Testis (tissue), 3 donors: ENCODE measurements around the gene TSACC. TPM values are rescaled to one million over a fixed set of nuclear protein-coding genes. Genes with fewer than 3 reads are reported as not detected.

ENCODE experiments used
- DNase-seq: peaks from one replicate; pipeline ENCODE4 v3.0.0-alpha.2; 2019
- H3K27ac ChIP-seq, 2 donors: fragments of 200-600 bp; sonication (generic); one replicate each; pipeline ENCODE4 v1.5.1; 2019
- H3K27me3 ChIP-seq: fragments of 200-600 bp; sonication (generic); one replicate; pipeline ENCODE4 v1.5.1; 2019
- H3K36me3 ChIP-seq: fragments of 200-600 bp; sonication (generic); one replicate; pipeline ENCODE4 v1.5.1; 2017; ENCODE audit warnings: low read depth; ENCODE audit errors: missing control alignments
- H3K4me1 ChIP-seq: fragments of 200-600 bp; sonication (generic); one replicate; pipeline ENCODE4 v1.5.1; 2019
- H3K4me3 ChIP-seq, 2 donors: fragments of 200-600 bp; sonication (generic); one replicate each; pipeline ENCODE4 v1.5.1; 2017 to 2019
- H3K9me3 ChIP-seq: fragments of 200-600 bp; sonication (generic); one replicate; pipeline ENCODE4 v1.5.1; 2017
- CTCF ChIP-seq, 3 experiments: fragments of 450-650 bp in 2 of 3; fragments of 200-600 bp in 1 of 3; sonication (generic) in 1 of 3; IDR thresholded peaks; one replicate each; pipeline ENCODE4 v1.5.1; 2016 to 2019; ENCODE audit warnings: antibody characterized with exemption in 3 of 3, mild to moderate bottlenecking in 2 of 3, moderate library complexity in 1 of 3
- POLR2A ChIP-seq: fragments of 450-650 bp; IDR thresholded peaks from one replicate; pipeline ENCODE4 v1.6.1; 2017; ENCODE audit warnings: antibody characterized with exemption, mild to moderate bottlenecking, moderate library complexity
- WGBS, 2 donors: methylation state at CpG; one replicate each; pipeline ENCODE4 v1.1.5; 2018; 5-methylcytosine and 5-hydroxymethylcytosine counted together
- intact Hi-C: fragments of 100-400 bp; cut with DNase I; formaldehyde crosslinking; loops from one replicate; pipeline ENCODE4 v1.15.1; 2023; ENCODE audit warnings: low total_unique reads
- polyA plus RNA-seq: library from polyadenylated mRNA; stranded (reverse); fragments of 350-450 nt; fragmentation: Illumina TruSeq; extraction: RNeasy Lipid Tissue Mini Kit (QIAGEN cat#74804); gene quantifications from one replicate; pipeline ENCODE4 v1.2.3, GENCODE V29; 2014; ENCODE audit warnings: low read depth, low replicate concordance; ENCODE audit not compliant: insufficient read depth
- total RNA-seq, 2 donors: library from RNA; depleted of rRNA; stranded (reverse); fragments of >200 nt; gene quantifications; one replicate each; pipeline ENCODE4 v1.2.3, GENCODE V29; 2016

The TSACC gene
- total and polyA plus RNA-seq, 3 donors from 2014 or later = 354 to 1,814 (median 748) TPM

DNA sequence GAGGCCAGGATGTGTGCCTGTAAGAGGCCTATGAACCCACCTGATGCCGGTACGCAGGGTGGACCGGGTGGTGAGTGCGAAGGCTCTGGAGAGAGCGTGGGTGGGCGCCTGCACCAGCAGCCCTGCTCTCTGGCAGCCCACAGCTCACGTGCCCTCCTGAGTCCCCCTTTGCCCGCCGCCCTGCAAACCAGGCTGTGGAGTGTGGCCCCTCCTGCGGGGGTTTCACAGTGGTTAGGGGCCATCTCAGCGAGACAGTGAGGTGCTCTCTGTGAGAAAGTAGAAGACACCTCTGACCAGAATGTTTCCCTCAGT is 53.0 kb downstream of the TSACC start:
- no peaks in the 10 kb centered on the region for H3K36me3 ChIP-seq
- DNase-seq = no peak
- WGBS, 2 donors = 88 to 96% methylated on average over 9 to 11 of the region's 11 CpGs
- intact Hi-C loops = no loop called here
- H3K27me3 ChIP-seq = no peaks in the 10 kb centered on the region
- H3K4me3 ChIP-seq = no peak overlapping the region
- TF ChIP-seq CTCF (IDR thresholded peaks at IDR 0.05) = no peak
- TF ChIP-seq POLR2A = no peak
- H3K27ac ChIP-seq = no peak overlapping the region
- H3K4me1 ChIP-seq = no peaks in the 10 kb centered on the region
- no peaks in the 10 kb centered on the region for H3K9me3 ChIP-seq

DNA sequence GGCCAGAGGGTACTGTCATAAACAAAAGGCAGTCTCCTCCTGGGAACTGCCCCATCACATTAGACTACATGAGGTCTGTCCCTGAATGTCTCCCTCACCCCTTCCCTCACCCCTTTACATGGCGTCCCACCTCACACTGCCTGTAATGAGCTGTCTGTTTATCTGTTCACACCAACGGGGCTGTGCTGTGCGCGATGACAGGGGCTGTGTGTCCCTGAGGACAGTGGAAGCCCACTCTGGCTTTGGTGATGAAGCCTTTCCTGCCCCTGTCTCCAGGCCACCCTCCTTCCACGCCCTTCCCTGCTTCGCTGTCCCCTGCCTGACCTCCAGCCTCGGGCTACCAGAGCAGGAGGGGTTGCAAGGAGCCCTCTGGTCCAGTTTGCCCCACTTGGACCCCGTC is 53.4 kb downstream of the TSACC start:
- 72 to 75% methylated on average over 8 of the region's 8 CpGs for WGBS, 2 donors
- intact Hi-C loops = no loop called here

GRCh38 chr1:156392452-156392853 is 54.1 kb downstream of the TSACC start:
- intact Hi-C loops = no loop called here

More for the DNA sequence above, 53.4 kb downstream of the TSACC start:
- no peak for DNase-seq
- Histone ChIP-seq H3K27ac (no peak overlapping the region), H3K36me3 (no peaks in the 10 kb centered on the region), H3K27me3 (no peaks in the 10 kb centered on the region), H3K9me3 (no peaks in the 10 kb centered on the region), H3K4me1 (no peaks in the 10 kb centered on the region), H3K4me3 (no peak overlapping the region)
- TF ChIP-seq CTCF (IDR thresholded peaks at IDR 0.05) (no peak), POLR2A (no peak)

DNA sequence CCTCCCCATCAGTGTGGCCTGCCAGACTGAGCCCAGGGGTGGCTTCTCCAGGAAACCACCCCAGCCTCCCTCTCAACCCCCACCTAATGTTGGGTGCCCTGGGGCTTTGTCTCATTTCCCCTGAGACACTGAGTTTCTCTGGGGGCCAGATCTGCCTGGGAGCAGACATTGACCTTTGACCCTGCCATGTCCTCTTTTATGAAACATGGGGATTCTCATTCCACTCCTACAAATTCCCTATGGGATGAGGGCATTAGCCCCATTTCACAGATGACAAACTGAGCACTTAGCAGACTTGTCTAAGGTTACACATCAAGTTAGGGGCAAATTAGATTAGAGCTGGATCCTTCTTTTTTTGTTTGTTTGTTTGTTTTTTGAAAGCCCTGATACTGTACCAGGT is 54.8 kb downstream of the TSACC start:
- no peak overlapping the region for H3K27ac ChIP-seq
- H3K27me3 ChIP-seq = no peaks in the 10 kb centered on the region
- no peaks in the 10 kb centered on the region for H3K9me3 ChIP-seq
- no peaks in the 10 kb centered on the region for H3K36me3 ChIP-seq
- intact Hi-C loops = no loop called here
- no peaks in the 10 kb centered on the region for H3K4me1 ChIP-seq
- H3K4me3 ChIP-seq = no peak overlapping the region
- DNase-seq = no peak
- TF ChIP-seq CTCF (IDR thresholded peaks at IDR 0.05) = no peak
- no peak for TF ChIP-seq POLR2A

More at GRCh38 chr1:156392452-156392853, 54.1 kb downstream of the TSACC start:
- no peaks in the 10 kb centered on the region for H3K9me3 ChIP-seq
- no peak for DNase-seq
- no peaks in the 10 kb centered on the region for H3K4me1 ChIP-seq
- H3K4me3 ChIP-seq = no peak overlapping the region
- TF ChIP-seq POLR2A = no peak
- TF ChIP-seq CTCF (IDR thresholded peaks at IDR 0.05) = no peak
- H3K36me3 ChIP-seq = no peaks in the 10 kb centered on the region
- no peaks in the 10 kb centered on the region for H3K27me3 ChIP-seq
- no peak overlapping the region for H3K27ac ChIP-seq
- 79 to 81% methylated on average over 10 to 13 of the region's 13 CpGs for WGBS, 2 donors

- DNase-seq = no peak
- no peaks in the 10 kb centered on the region for H3K4me1 ChIP-seq
- WGBS, 2 donors = 91 to 94% methylated on average over 5 to 9 of the region's 9 CpGs
- H3K4me3 ChIP-seq = no peak overlapping the region
- H3K9me3 ChIP-seq = no peaks in the 10 kb centered on the region
- intact Hi-C loops = no loop called here
- H3K27ac ChIP-seq = no peak overlapping the region
- H3K27me3 ChIP-seq = no peaks in the 10 kb centered on the region
- TF ChIP-seq POLR2A (no peak), CTCF (IDR thresholded peaks at IDR 0.05) (no peak)
- no peaks in the 10 kb centered on the region for H3K36me3 ChIP-seq
Measured at GRCh38 chr1:156394082-156394481, 55.8 kb downstream of the TSACC start.
